HEK293 (cell line): ENCODE measurements around the gene HDAC11.

Experiments
- CTCF ChIA-PET: fragments of 350-600 bp; formaldehyde crosslinking; extraction: SDS; loops from one replicate; lab custom pipeline; 2021; ENCODE audit warnings: antibody characterized with exemption; lab: Yijun Ruan, JAX
- POLR2A ChIA-PET: fragments of 300-600 bp; formaldehyde crosslinking; extraction: SDS; loops from one replicate; lab custom pipeline; 2020; ENCODE audit warnings: antibody characterized with exemption, inconsistent platforms; lab: Yijun Ruan, JAX
- H3K27ac ChIP-seq: fragments of 200-500 bp; sonication (Bioruptor generic); 2 replicates; pipeline ENCODE4 v1.5.1; 2014; ENCODE audit warnings: low read depth, low read length, control low read depth, inconsistent platforms; ENCODE audit errors: extremely low read depth
- H3K36me3 ChIP-seq, 2 experiments: fragments of 200-500 bp in 1 of 2; sonication (Bioruptor generic) in 1 of 2; 1 replicate in 1 of 2; 2 replicates in 1 of 2; pipeline ENCODE4 v1.5.1; 2014 to 2017; ENCODE audit warnings: inconsistent platforms in 2 of 2, low read length in 2 of 2; ENCODE audit not compliant: control insufficient read depth in 2 of 2, insufficient read depth in 1 of 2
- H3K4me1 ChIP-seq: fragments of 200-500 bp; sonication (Bioruptor generic); 2 replicates; pipeline ENCODE4 v1.5.1; 2014; ENCODE audit warnings: mild to moderate bottlenecking, low read length, inconsistent platforms; ENCODE audit not compliant: control insufficient read depth, insufficient read depth
- H3K4me3 ChIP-seq: 2 replicates; pipeline ENCODE4 v1.5.1; 2011; ENCODE audit warnings: low read depth, mild to moderate bottlenecking, control low read depth, low read length, moderate library complexity
- H3K9me3 ChIP-seq: fragments of 200-500 bp; sonication (Bioruptor generic); 2 replicates; pipeline ENCODE4 v1.5.1; 2014; ENCODE audit warnings: low read depth, low read length, inconsistent platforms; ENCODE audit not compliant: control insufficient read depth, insufficient read depth
- BCL11B ChIP-seq: fragments of 450-650 bp; formaldehyde crosslinking; IDR thresholded peaks from 2 replicates; pipeline ENCODE4 v1.5.1; 2016; ENCODE audit warnings: low read depth, missing biosample characterization, missing genetic modification characterization
- HOXA7 ChIP-seq: sonication (generic); formaldehyde crosslinking; IDR thresholded peaks from 2 replicates; pipeline ENCODE4 v1.8.1; 2022; ENCODE audit warnings: missing genetic modification reagents, borderline replicate concordance
- KLF9 ChIP-seq: fragments of 450-650 bp; formaldehyde crosslinking; IDR thresholded peaks from 2 replicates; pipeline ENCODE4 v1.5.1; 2016; ENCODE audit warnings: missing biosample characterization, missing genetic modification characterization, low read depth
- PRDM6 ChIP-seq: fragments of 450-650 bp; formaldehyde crosslinking; IDR thresholded peaks from 2 replicates; pipeline ENCODE4 v1.5.1; 2017; ENCODE audit warnings: missing biosample characterization, missing genetic modification characterization
- REPIN1 ChIP-seq: fragments of 450-650 bp; formaldehyde crosslinking; IDR thresholded peaks from 2 replicates; pipeline ENCODE4 v1.5.1; 2017; ENCODE audit warnings: missing biosample characterization, missing genetic modification characterization, low read depth
- ZBTB10 ChIP-seq: fragments of 450-650 bp; formaldehyde crosslinking; IDR thresholded peaks from 2 replicates; pipeline ENCODE4 v1.5.1; 2016; ENCODE audit warnings: missing biosample characterization, missing genetic modification characterization
- ZBTB26 ChIP-seq: fragments of 450-650 bp; formaldehyde crosslinking; optimal IDR thresholded peaks from 2 replicates; pipeline ENCODE3; 2016; ENCODE audit warnings: missing biosample characterization, mild to moderate bottlenecking, missing genetic modification characterization
- ZBTB48 ChIP-seq: fragments of 450-650 bp; formaldehyde crosslinking; IDR thresholded peaks from 2 replicates; pipeline ENCODE4 v1.5.1; 2016; ENCODE audit warnings: missing biosample characterization, missing genetic modification characterization
- ZNF175 ChIP-seq: fragments of 450-650 bp; formaldehyde crosslinking; IDR thresholded peaks from 2 replicates; pipeline ENCODE4 v1.5.1; 2016; ENCODE audit warnings: missing biosample characterization, missing genetic modification characterization
- ZNF280D ChIP-seq: fragments of 450-650 bp; formaldehyde crosslinking; IDR thresholded peaks from 2 replicates; pipeline ENCODE4 v1.5.1; 2016; ENCODE audit warnings: missing biosample characterization, missing genetic modification characterization
- ZNF302 ChIP-seq: fragments of 450-650 bp; formaldehyde crosslinking; IDR thresholded peaks from 2 replicates; pipeline ENCODE4 v1.5.1; 2016; ENCODE audit warnings: missing biosample characterization, missing genetic modification characterization, low read depth
- ZNF354C ChIP-seq: fragments of 450-650 bp; formaldehyde crosslinking; IDR thresholded peaks from 2 replicates; pipeline ENCODE4 v1.5.1; 2016; ENCODE audit warnings: missing biosample characterization, missing genetic modification characterization, low read depth, borderline replicate concordance
- ZNF555 ChIP-seq: fragments of 450-650 bp; formaldehyde crosslinking; conservative IDR thresholded peaks from 2 replicates; pipeline ENCODE4 v1.5.1; 2017; ENCODE audit warnings: missing biosample characterization, mild to moderate bottlenecking, missing genetic modification characterization, inconsistent platforms
- ZNF654 ChIP-seq: fragments of 450-650 bp; formaldehyde crosslinking; IDR thresholded peaks from 2 replicates; pipeline ENCODE4 v1.5.1; 2016; ENCODE audit warnings: low read depth, missing biosample characterization, missing genetic modification characterization
- ZNF768 ChIP-seq: fragments of 450-650 bp; formaldehyde crosslinking; IDR thresholded peaks from 2 replicates; pipeline ENCODE4 v1.5.1; 2018; ENCODE audit warnings: missing biosample characterization, mild to moderate bottlenecking, missing genetic modification characterization
- ZNF785 ChIP-seq: fragments of 450-650 bp; formaldehyde crosslinking; IDR thresholded peaks from 2 replicates; pipeline ENCODE4 v1.5.1; 2016; ENCODE audit warnings: missing biosample characterization, missing genetic modification characterization
- ZNF837 ChIP-seq: fragments of 450-650 bp; formaldehyde crosslinking; IDR thresholded peaks from 2 replicates; pipeline ENCODE4 v1.5.1; 2016; ENCODE audit warnings: missing biosample characterization, missing genetic modification characterization
- ZSCAN4 ChIP-seq: fragments of 450-650 bp; formaldehyde crosslinking; IDR thresholded peaks from 2 replicates; pipeline ENCODE4 v1.5.1; 2017; ENCODE audit warnings: missing biosample characterization, missing genetic modification characterization

The HDAC11 gene

GRCh38 chr3:13530241-13531009 is 50.3 kb downstream of the HDAC11 start (continued):
- TF ChIP-seq ZBTB10 (tag by site-specific recombination): no peak
- no peak for TF ChIP-seq ZNF837

- H3K4me1 ChIP-seq: no peaks in the 10 kb centered on the region
- no peak for TF ChIP-seq ZNF654
- no peak for TF ChIP-seq ZBTB48
- TF ChIP-seq ZNF354C: no peak
- TF ChIP-seq ZSCAN4 (tag by site-specific recombination): no peak
- no peak for TF ChIP-seq REPIN1 (tag by site-specific recombination)
- no peak for TF ChIP-seq ZNF280D (tag by site-specific recombination)
- no peak for TF ChIP-seq ZNF302 (tag by site-specific recombination)
- no peak for TF ChIP-seq PRDM6
- no peak for TF ChIP-seq ZNF768 (tag by site-specific recombination)
- no peak for TF ChIP-seq ZNF555 (tag by site-specific recombination)
- no peak for TF ChIP-seq HOXA7
- TF ChIP-seq KLF9 (tag by site-specific recombination): no peak
- TF ChIP-seq ZNF175 (tag by site-specific recombination): no peak
- no peak for TF ChIP-seq BCL11B (tag by site-specific recombination)
- TF ChIP-seq ZNF785 (tag by site-specific recombination): no peak
- TF ChIP-seq ZBTB26 (tag by site-specific recombination): no peak
- TF ChIP-seq, all 188 proteins: peak for 0
- H3K4me3 ChIP-seq: no peak overlapping the region
- ChIA-PET CTCF (no interaction called here), POLR2A (no interaction called here)
- no peak overlapping the region for H3K27ac ChIP-seq
- no peaks in the 10 kb centered on the region for H3K9me3 ChIP-seq
- no peaks in the 10 kb centered on the region for H3K36me3 ChIP-seq
Measured at GRCh38 chr3:13532085-13532484, 52.0 kb downstream of the HDAC11 start.
